Measurements from ENCODE around the gene MARVELD1.

GRCh38 chr10:97733256-97733655 is 19.7 kb downstream of the MARVELD1 start:
- TF ChIP-seq POLR2A (IDR thresholded peaks at IDR 0.05; ENCODE audit: low read depth, low read length) (no peak), POLR2AphosphoS5 (IDR thresholded peaks at IDR 0.05; ENCODE audit: low read depth, low read length) (no peak)

All from GM12892 (cell line).